ENCODE measurements around the gene CCND2. TPM values are rescaled to one million over a fixed set of nuclear protein-coding genes. Genes with fewer than 3 reads are reported as not detected.
A peak's percentile ranks its signal among the peaks of the same experiment; 100 is the strongest.

CCND2 gene
- total and polyA plus RNA-seq, 2 experiments from 2014 or later = 157 to 250 TPM

GRCh38 chr12:4273273-4273651 lies 300 bp upstream of the CCND2 start:
- Histone ChIP-seq H3K27me3 (peaks cover 6% of the 10 kb centered on the region), H3K4me2 (peak overlapping the region; percentile 88), H3K27ac (peak overlapping the region; percentile 96), H3K79me2 (peaks cover 43% of the 10 kb centered on the region), H2AFZ (peak overlapping the region; percentile 57), H4K20me1 (ENCODE audit: insufficient read depth, poor library complexity, severe bottlenecking) (peaks cover 13% of the 10 kb centered on the region), H3K9me2 (replicated peaks; ENCODE audit: insufficient read depth) (no peaks in the 10 kb centered on the region), H3K4me3 (peak overlapping the region; percentile 40), H3K9me3 (ENCODE audit: low read depth) (no peaks in the 10 kb centered on the region), H3K36me3 (replicated peaks; ENCODE audit: insufficient read depth, low read depth) (no peaks in the 10 kb centered on the region), H3K4me1 (ENCODE audit: insufficient read depth) (peaks cover 36% of the 10 kb centered on the region)
- no peak for DNase-seq (ENCODE audit: low spot score)
- under 1% methylated on average over 6 of the region's 10 CpGs for WGBS (ENCODE audit: low lambda C conversion rate, missing lambda C conversion rate)
- TF ChIP-seq EZH2 (IDR thresholded peaks at IDR 0.05; ENCODE audit: borderline replicate concordance) (no peak), CTCF (IDR thresholded peaks at IDR 0.05; ENCODE audit: poor library complexity) (no peak), EZH2phosphoT487 (IDR thresholded peaks at IDR 0.05; ENCODE audit: low read depth, severe bottlenecking, unreplicated experiment) (no peak)

GRCh38 chr12:4274396-4275015 lies 944 bp downstream of the CCND2 start:
- TF ChIP-seq CTCF (IDR thresholded peaks at IDR 0.05; ENCODE audit: poor library complexity) = no peak
- no peak for TF ChIP-seq EZH2 (IDR thresholded peaks at IDR 0.05; ENCODE audit: borderline replicate concordance)
- no peak for TF ChIP-seq EZH2phosphoT487 (IDR thresholded peaks at IDR 0.05; ENCODE audit: low read depth, severe bottlenecking, unreplicated experiment)
- Histone ChIP-seq H2AFZ (peak overlapping the region; percentile 35), H3K27ac (peak overlapping the region; percentile 98), H3K4me1 (ENCODE audit: insufficient read depth) (peaks cover 46% of the 10 kb centered on the region), H3K9me2 (replicated peaks; ENCODE audit: insufficient read depth) (no peaks in the 10 kb centered on the region), H3K4me2 (peak overlapping the region; percentile 88), H3K27me3 (no peaks in the 10 kb centered on the region), H3K4me3 (peak overlapping the region; percentile 95), H3K36me3 (replicated peaks; ENCODE audit: insufficient read depth, low read depth) (no peaks in the 10 kb centered on the region), H3K9me3 (ENCODE audit: low read depth) (no peaks in the 10 kb centered on the region), H3K79me2 (peaks cover 49% of the 10 kb centered on the region), H4K20me1 (ENCODE audit: insufficient read depth, poor library complexity, severe bottlenecking) (peaks cover 23% of the 10 kb centered on the region)
- DNase-seq (ENCODE audit: low spot score) = peak; percentile 40
- under 1% methylated on average over 25 of the region's 42 CpGs for WGBS (ENCODE audit: low lambda C conversion rate, missing lambda C conversion rate)

GRCh38 chr12:4275016-4275869 lies 1.7 kb downstream of the CCND2 start:
- H3K4me3 ChIP-seq = peak overlapping the region; percentile 95
- H3K36me3 ChIP-seq (replicated peaks; ENCODE audit: insufficient read depth, low read depth) = no peaks in the 10 kb centered on the region
- TF ChIP-seq CTCF (IDR thresholded peaks at IDR 0.05; ENCODE audit: poor library complexity) (no peak), EZH2phosphoT487 (IDR thresholded peaks at IDR 0.05; ENCODE audit: low read depth, severe bottlenecking, unreplicated experiment) (no peak)
- WGBS (ENCODE audit: low lambda C conversion rate, missing lambda C conversion rate) = under 1% methylated on average over 33 of the region's 43 CpGs
- H3K27me3 ChIP-seq = no peaks in the 10 kb centered on the region
- peak overlapping the region; percentile 98 for H3K27ac ChIP-seq
- peak; percentile 53 for DNase-seq (ENCODE audit: low spot score)
- peaks cover 56% of the 10 kb centered on the region for H3K79me2 ChIP-seq
- no peaks in the 10 kb centered on the region for H3K9me3 ChIP-seq (ENCODE audit: low read depth)
- peak overlapping the region; percentile 35 for H2AFZ ChIP-seq
- peaks cover 51% of the 10 kb centered on the region for H3K4me1 ChIP-seq (ENCODE audit: insufficient read depth)
- H4K20me1 ChIP-seq (ENCODE audit: insufficient read depth, poor library complexity, severe bottlenecking) = peaks cover 31% of the 10 kb centered on the region
- no peaks in the 10 kb centered on the region for H3K9me2 ChIP-seq (replicated peaks; ENCODE audit: insufficient read depth)
- H3K4me2 ChIP-seq = peak overlapping the region; percentile 88

All from hepatocyte (in vitro differentiated cells).